H1 (cell line): ENCODE data around the gene SRSF3. TPM values are rescaled to one million over a fixed set of nuclear protein-coding genes. Genes with fewer than 3 reads are reported as not detected.

Experiments used
- CTCF ChIA-PET: fragments of 300-600 bp; sonication (Branson Sonifier 250); formaldehyde crosslinking; loops from one replicate; lab custom pipeline; 2021; ENCODE audit not compliant: partially characterized antibody; lab: Charles Lee
- POLR2A ChIA-PET: fragments of 300-600 bp; sonication (Branson Sonifier 250); formaldehyde crosslinking; loops from one replicate; lab custom pipeline; 2021; ENCODE audit warnings: inconsistent platforms; ENCODE audit not compliant: partially characterized antibody; lab: Charles Lee
- DNase-seq, 2 experiments: peaks; one replicate each; pipeline versions ENCODE4 v3.0.0 to v3.0.0-alpha.2; 2010 to 2022; ENCODE audit warnings: low spot score in 2 of 2, low read depth in 1 of 2, mixed read lengths in 1 of 2
- FAIRE-seq: peaks from 2 replicates; lab custom pipeline; 2011; peaks lifted over from hg19 to GRCh38; lab: Jason Lieb, UNC
- H2AFZ ChIP-seq: 2 replicates; pipeline ENCODE4 v1.8.1; 2012; ENCODE audit warnings: low read length, inconsistent platforms
- H2AK5ac ChIP-seq: 2 replicates; pipeline ENCODE4 v1.6.1; 2013; ENCODE audit warnings: low read depth, low read length
- H2BK120ac ChIP-seq: replicated peaks from 2 replicates; pipeline ENCODE3; 2013; ENCODE audit warnings: low read depth, low read length, inconsistent platforms
- H2BK12ac ChIP-seq: 2 replicates; pipeline ENCODE4 v1.6.1; 2013; ENCODE audit warnings: low read depth, low read length
- H2BK15ac ChIP-seq: 2 replicates; pipeline ENCODE4 v1.6.1; 2013; ENCODE audit warnings: low read length
- H2BK20ac ChIP-seq: 2 replicates; pipeline ENCODE4 v1.6.1; 2013; ENCODE audit warnings: low read length
- H2BK5ac ChIP-seq: 2 replicates; pipeline ENCODE4 v1.6.1; 2013; ENCODE audit warnings: low read depth, low read length
- H3K14ac ChIP-seq: 2 replicates; pipeline ENCODE4 v1.6.1; 2013; ENCODE audit warnings: inconsistent platforms; ENCODE audit not compliant: insufficient read length
- H3K18ac ChIP-seq: 2 replicates; pipeline ENCODE4 v1.6.1; 2013; ENCODE audit warnings: low read length; ENCODE audit errors: extremely low read depth
- H3K23ac ChIP-seq: 2 replicates; pipeline ENCODE4 v1.6.1; 2013; ENCODE audit warnings: inconsistent platforms; ENCODE audit not compliant: insufficient read length
- H3K23me2 ChIP-seq: 2 replicates; pipeline ENCODE4 v1.6.1; 2013; ENCODE audit warnings: low read depth, low read length
- H3K27ac ChIP-seq: 2 replicates; pipeline ENCODE4 v1.6.1; 2011; ENCODE audit warnings: low read depth, low read length, inconsistent platforms
- H3K27me3 ChIP-seq, 4 experiments: replicated peaks in 1 of 4; 1 replicate in 1 of 4; 2 replicates in 3 of 4; pipeline versions ENCODE4 v1.6.1 to v1.8.1; 2011 to 2013; ENCODE audit warnings: low read length in 3 of 4, mild to moderate bottlenecking in 3 of 4, inconsistent platforms in 2 of 4, mixed read lengths in 2 of 4, moderate library complexity in 1 of 4; ENCODE audit not compliant: control insufficient read depth in 3 of 4, insufficient read depth in 3 of 4; ENCODE audit errors: extremely low read depth in 1 of 4
- H3K36me3 ChIP-seq, 4 experiments: 2 replicates each; pipeline versions ENCODE4 v1.6.1 to v1.8.1; 2011 to 2013; ENCODE audit warnings: mild to moderate bottlenecking in 4 of 4, low read length in 3 of 4, moderate library complexity in 2 of 4, control low read depth in 1 of 4, inconsistent platforms in 1 of 4; ENCODE audit not compliant: insufficient read depth in 4 of 4, control insufficient read depth in 2 of 4
- H3K4ac ChIP-seq: replicated peaks from 2 replicates; pipeline ENCODE3; 2013; ENCODE audit warnings: low read length, low read depth, mixed read lengths, inconsistent platforms; ENCODE audit not compliant: insufficient read length
- H3K4me1 ChIP-seq, 4 experiments: replicated peaks in 1 of 4; 1 replicate in 1 of 4; 2 replicates in 3 of 4; pipeline versions ENCODE4 v1.6.1 to v1.8.1; 2011 to 2013; ENCODE audit warnings: low read length in 3 of 4, inconsistent platforms in 2 of 4, mixed read lengths in 1 of 4; ENCODE audit not compliant: insufficient read depth in 4 of 4, control insufficient read depth in 3 of 4
- H3K4me2 ChIP-seq, 2 experiments: 2 replicates each; pipeline versions ENCODE4 v1.6.1 to v1.8.1; 2011 to 2013; ENCODE audit warnings: low read depth in 2 of 2, low read length in 2 of 2, control low read depth in 1 of 2, inconsistent platforms in 1 of 2, mild to moderate bottlenecking in 1 of 2; ENCODE audit not compliant: insufficient read depth in 1 of 2
- H3K4me3 ChIP-seq, 4 experiments: fragments of 200-600, 300-600 bp in 1 of 4; sonication (generic), shearing (Covaris generic), sonication (Bioruptor Twin) in 1 of 4; 2 replicates each; pipeline versions ENCODE4 v1.5.1 to v1.8.1; 2011 to 2016; ENCODE audit warnings: low read length in 4 of 4, low read depth in 3 of 4, control low read depth in 2 of 4, inconsistent platforms in 2 of 4, mild to moderate bottlenecking in 2 of 4, mixed read lengths in 1 of 4, moderate library complexity in 1 of 4; ENCODE audit not compliant: insufficient read depth in 2 of 4; ENCODE audit errors: extremely low read depth in 1 of 4
- H3K56ac ChIP-seq: replicated peaks from 2 replicates; pipeline ENCODE3; 2013; ENCODE audit warnings: low read depth, mild to moderate bottlenecking, mixed read lengths, low read length, inconsistent platforms; ENCODE audit not compliant: insufficient read length
- H3K79me1 ChIP-seq: 2 replicates; pipeline ENCODE4 v1.6.1; 2013; ENCODE audit warnings: low read depth, low read length, control low read depth
- H3K79me2 ChIP-seq, 2 experiments: 2 replicates each; pipeline versions ENCODE4 v1.6.1 to v1.8.1; 2012 to 2013; ENCODE audit warnings: low read length in 2 of 2, mild to moderate bottlenecking in 2 of 2, inconsistent platforms in 1 of 2; ENCODE audit not compliant: insufficient read depth in 2 of 2, control insufficient read depth in 1 of 2
- H3K9ac ChIP-seq, 4 experiments: replicated peaks in 1 of 4; 1 replicate in 1 of 4; 2 replicates in 3 of 4; pipeline versions ENCODE4 v1.6.1 to v1.8.1; 2011 to 2013; ENCODE audit warnings: low read depth in 3 of 4, low read length in 3 of 4, control low read depth in 2 of 4, mild to moderate bottlenecking in 2 of 4, moderate library complexity in 2 of 4, inconsistent platforms in 1 of 4; ENCODE audit errors: extremely low read depth in 1 of 4
- H3K9me3 ChIP-seq, 2 experiments: 2 replicates each; pipeline versions ENCODE4 v1.6.1 to v1.8.1; 2012 to 2013; ENCODE audit warnings: mild to moderate bottlenecking in 2 of 2, moderate library complexity in 2 of 2, control low read depth in 1 of 2, inconsistent platforms in 1 of 2, low read depth in 1 of 2, low read length in 1 of 2, mixed read lengths in 1 of 2; ENCODE audit not compliant: insufficient read depth in 2 of 2
- H4K20me1 ChIP-seq, 2 experiments: replicated peaks in 1 of 2; 2 replicates each; pipeline versions ENCODE3 to v1.8.1; 2011 to 2013; ENCODE audit warnings: inconsistent platforms in 2 of 2, low read length in 2 of 2, mild to moderate bottlenecking in 1 of 2; ENCODE audit not compliant: insufficient read depth in 2 of 2, control insufficient read depth in 1 of 2
- H4K5ac ChIP-seq: 2 replicates; pipeline ENCODE4 v1.6.1; 2013; ENCODE audit warnings: low read length, low read depth, mixed read lengths, inconsistent platforms; ENCODE audit not compliant: insufficient read length
- H4K8ac ChIP-seq: 2 replicates; pipeline ENCODE4 v1.8.0; 2013; ENCODE audit warnings: mild to moderate bottlenecking, moderate library complexity, low read length, inconsistent platforms; ENCODE audit not compliant: insufficient read depth; ENCODE audit errors: extremely low read depth
- H4K91ac ChIP-seq: replicated peaks from 2 replicates; pipeline ENCODE3; 2013; ENCODE audit warnings: low read length, mixed read lengths, inconsistent platforms; ENCODE audit not compliant: insufficient read length
- POLR2AphosphoS5 ChIP-seq: IDR thresholded peaks from 2 replicates; pipeline ENCODE4 v1.6.1; 2011; ENCODE audit warnings: low read depth, low read length
- SUZ12 ChIP-seq: fragments of 200-600 bp; sonication (generic); IDR thresholded peaks from 2 replicates; pipeline ENCODE4 v1.6.1; 2012; ENCODE audit warnings: mild to moderate bottlenecking, inconsistent platforms, low read length, moderate library complexity, mixed read lengths
- TAF7 ChIP-seq: optimal IDR thresholded peaks from 2 replicates; pipeline ENCODE3; 2011; ENCODE audit warnings: low read depth, mild to moderate bottlenecking, inconsistent platforms, low read length, moderate library complexity, borderline replicate concordance
- TBP ChIP-seq: IDR thresholded peaks from 2 replicates; pipeline ENCODE4 v1.6.1; 2011; ENCODE audit warnings: low read depth, low read length, improper control_type of control experiment
- YY1 ChIP-seq: IDR thresholded peaks from 2 replicates; pipeline ENCODE4 v1.6.1; 2011; ENCODE audit warnings: low read depth, mild to moderate bottlenecking, low read length
- WGBS, 2 experiments: shearing (Covaris generic) in 1 of 2; methylation state at CpG; one replicate each; pipeline versions ENCODE4 v1.1.6 to v1.1.7; 2013 to 2015; ENCODE audit warnings: low lambda C conversion rate in 2 of 2, mixed read lengths in 2 of 2, inconsistent platforms in 1 of 2, low coverage in 1 of 2, missing lambda C conversion rate in 1 of 2; ENCODE audit not compliant: insufficient replicate concordance in 2 of 2, insufficient coverage in 1 of 2, insufficient read length in 1 of 2; ENCODE audit errors: extremely low coverage in 1 of 2, missing lambda C conversion rate in 1 of 2; 5-methylcytosine and 5-hydroxymethylcytosine counted together
- polyA plus RNA-seq, 7 experiments: library from polyadenylated mRNA; depleted of rRNA in 3 of 7; stranded (reverse) in 5 of 7; unstranded in 2 of 7; fragments of >200 nt in 5 of 7; fragments of 200-250 nt in 2 of 7; gene quantifications; 1 replicate in 5 of 7; 2 replicates in 1 of 7; 4 replicates in 1 of 7; pipeline versions ENCODE4 v1.2.1 to v1.2.3, GENCODE V29; 2011 to 2013; ENCODE audit warnings: missing spikeins in 2 of 7, mixed read lengths in 2 of 7
- total RNA-seq: library from RNA; stranded (reverse); fragmentation: NEBNext Ultra II Directional; extraction: Animal tissue kit (Norgen Biotek cat#: 25700); gene quantifications from 2 replicates; pipeline ENCODE4 v1.2.1, GENCODE V29; 2021

Gene SRSF3
- total and polyA plus RNA-seq, 2 of the 8 experiments (the other 6 are each of a cell fraction or from before 2014, with no cell fraction given) = 471 to 689 TPM

GRCh38 chr6:36610956-36611336 lies 16.8 kb downstream of the SRSF3 start:
- peaks cover 0 to 7% of the 10 kb centered on the region in 2 experiments; a peak in 1 of 4 replicates for H3K79me2 ChIP-seq
- no peak overlapping the region for H3K4ac ChIP-seq
- 94% methylated on average over 1 of the region's 1 CpG; no CpG with 5 or more reads in 1 of the 2 experiments for WGBS, 2 experiments
- H3K9me3 ChIP-seq = no peaks in the 10 kb centered on the region
- H4K20me1 ChIP-seq = peaks cover 4 to 9% of the 10 kb centered on the region in 2 experiments
- no peak overlapping the region for H3K56ac ChIP-seq
- no peak overlapping the region for H3K4me2 ChIP-seq
- no peak overlapping the region for H3K14ac ChIP-seq
- POLR2A ChIA-PET = interaction anchor here (0.7 to 14.6 kb wide), 9 partner anchors 13 to 229 kb away, joined by 3 to 386 read pairs (median 3); partner anchors contain the start of gene SRSF3
- no peaks in the 10 kb centered on the region for H3K27me3 ChIP-seq
- DNase-seq = no peak
- H2BK20ac ChIP-seq = no peak overlapping the region
- no peak overlapping the region for H2AFZ ChIP-seq
- no peak overlapping the region for H4K5ac ChIP-seq
- no peak overlapping the region for H3K9ac ChIP-seq
- H2BK5ac ChIP-seq = no peak overlapping the region
- H2BK120ac ChIP-seq = no peak overlapping the region
- no peak overlapping the region for H3K23ac ChIP-seq
- CTCF ChIA-PET = interaction anchor here (0.7 to 1.3 kb wide), 6 partner anchors 13 to 963 kb away, joined by 3 to 4 read pairs (median 3); no protein-coding TSS in a partner anchor
- H2AK5ac ChIP-seq = no peak overlapping the region
- no peak overlapping the region for H2BK15ac ChIP-seq
- H3K27ac ChIP-seq = no peak overlapping the region
- H2BK12ac ChIP-seq = no peak overlapping the region
- H3K18ac ChIP-seq = no peak overlapping the region
- H3K4me3 ChIP-seq = no peak overlapping the region
- no peak overlapping the region for H4K91ac ChIP-seq
- H3K4me1 ChIP-seq = no peaks in the 10 kb centered on the region; a peak in 2 of 7 replicates
- TF ChIP-seq POLR2AphosphoS5 (0 out of 2 replicates have a peak, but pooled peaks have one; percentile 22), SUZ12 (no peak), TBP (no peak), TAF7 (no peak), YY1 (no peak)
- TF ChIP-seq, all 59 proteins: peak for 1
- Histone ChIP-seq H3K36me3 (peaks cover 9 to 64% (median 25%) of the 10 kb centered on the region in 4 experiments), H4K8ac (no peak overlapping the region), H3K79me1 (0 out of 2 replicates have a peak, but pooled peaks cover 3% of the 10 kb centered on the region), H3K23me2 (no peaks in the 10 kb centered on the region)
- FAIRE-seq = no peak
